ENCODE data around the gene NUDT2.
A peak's percentile ranks its signal among the peaks of the same experiment; 100 is the strongest.

The NUDT2 gene

GRCh38 chr9:34371886-34372466, 42.6 kb downstream of the NUDT2 start:
- no peak for DNase-seq

DNA sequence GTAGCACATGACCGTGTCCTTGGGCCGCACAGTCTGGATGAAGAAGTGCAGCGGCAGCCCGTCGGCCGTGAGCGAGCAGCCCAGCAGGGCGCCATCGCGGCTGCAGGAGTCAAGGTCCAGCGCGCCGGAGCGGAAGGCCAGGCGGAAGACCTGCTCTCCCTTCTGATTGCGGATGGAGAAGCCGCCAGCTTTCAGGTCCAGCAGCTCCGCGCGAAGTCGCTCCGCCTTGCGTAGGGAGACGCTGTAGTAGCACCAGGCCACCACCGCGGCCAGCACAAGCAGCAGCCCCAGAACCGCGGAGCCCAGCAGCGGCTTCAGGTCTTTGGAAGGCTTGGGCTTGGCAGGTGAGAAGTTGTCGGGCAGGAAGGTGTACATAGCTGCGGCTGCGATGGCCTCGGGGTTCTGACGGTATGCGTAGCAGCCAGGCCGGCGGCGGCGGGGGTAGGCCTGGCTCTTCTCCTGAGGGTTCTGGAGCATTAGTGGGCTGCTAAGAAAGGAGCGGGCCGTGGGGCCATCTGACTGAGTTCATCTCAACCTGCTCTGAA, 43.2 kb downstream of the NUDT2 start:
- DNase-seq, result no peak

GRCh38 chr9:34373749-34374148, 44.4 kb downstream of the NUDT2 start:
- no peak for DNase-seq

DNA sequence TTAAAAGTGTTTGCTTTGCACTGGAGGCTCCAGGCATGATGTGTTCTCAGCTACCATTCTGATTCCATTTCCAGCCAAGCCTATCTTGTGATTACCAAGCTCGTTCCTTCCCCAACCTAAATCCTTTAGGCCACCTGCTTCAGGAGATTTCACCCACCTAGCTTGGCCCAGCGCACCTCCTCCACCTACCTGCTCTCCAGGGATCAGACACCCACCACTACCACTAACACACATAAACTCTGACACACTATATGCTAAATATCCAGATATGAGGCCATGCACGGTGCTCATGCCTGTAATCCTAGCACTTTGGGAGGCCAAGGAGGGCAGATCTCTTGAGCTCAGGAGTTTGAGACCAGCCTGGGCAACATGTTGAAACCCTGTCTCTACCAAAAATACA, 45.0 kb downstream of the NUDT2 start:
- no peak for DNase-seq

GRCh38 chr9:34374905-34375552, 45.7 kb downstream of the NUDT2 start:
- DNase-seq, result peak; percentile 14 to 60

- no peak for DNase-seq
Observed at GRCh38 chr9:34375901-34376595, 46.7 kb downstream of the NUDT2 start.

DNA sequence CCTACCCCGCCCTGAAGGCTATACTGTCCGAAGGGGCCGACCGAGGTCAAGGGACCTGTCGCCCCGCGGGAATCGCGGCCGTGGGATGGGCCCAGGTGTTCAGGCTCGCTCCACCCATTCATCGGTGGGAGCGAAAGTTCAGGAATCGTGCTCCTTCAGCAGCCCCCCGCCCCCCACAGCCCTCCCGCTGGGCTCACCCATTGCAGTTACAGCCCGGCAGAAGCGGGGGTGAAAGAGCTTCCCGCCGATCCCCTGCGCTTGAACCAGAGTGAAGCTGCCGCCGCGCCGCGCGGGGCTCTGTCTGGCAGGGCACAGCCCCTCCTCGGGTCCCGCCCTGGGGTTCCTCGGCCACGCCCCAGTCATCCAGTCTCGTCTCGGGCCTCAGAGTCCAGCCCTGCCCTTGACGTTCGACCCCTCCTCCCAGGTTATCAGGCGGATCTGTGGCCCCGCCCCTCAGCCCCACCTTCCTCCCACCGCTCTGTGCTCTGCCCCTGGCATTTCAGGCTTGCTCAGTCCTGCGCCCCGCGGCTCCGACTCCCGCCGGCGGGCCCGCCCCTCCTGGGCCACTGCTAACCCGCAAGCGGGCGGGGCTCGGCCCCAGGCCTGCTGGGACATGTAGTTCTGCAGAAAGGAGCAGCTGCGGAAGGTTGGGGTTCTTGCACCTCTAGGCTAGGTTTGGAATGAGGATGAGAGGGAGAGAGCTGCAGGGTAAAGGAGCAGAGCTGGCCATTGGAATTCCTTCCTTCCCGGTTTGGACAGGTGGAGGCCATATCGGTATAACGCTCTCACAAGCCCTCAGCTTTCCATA, 47.4 kb downstream of the NUDT2 start, which contains the start of gene MYORG:
TSS of gene MYORG (minus strand) at position 303 of the 808 bp plus-strand sequence. CDS start 3,955 bp downstream, outside the sequence.
- peak; percentile 64 to 86 for DNase-seq

- DNase-seq, result no peak
Observed at GRCh38 chr9:34377404-34377746, 48.0 kb downstream of the NUDT2 start.

GRCh38 chr9:34378376-34379060, 49.1 kb downstream of the NUDT2 start:
- DNase-seq, result no peak

DNA sequence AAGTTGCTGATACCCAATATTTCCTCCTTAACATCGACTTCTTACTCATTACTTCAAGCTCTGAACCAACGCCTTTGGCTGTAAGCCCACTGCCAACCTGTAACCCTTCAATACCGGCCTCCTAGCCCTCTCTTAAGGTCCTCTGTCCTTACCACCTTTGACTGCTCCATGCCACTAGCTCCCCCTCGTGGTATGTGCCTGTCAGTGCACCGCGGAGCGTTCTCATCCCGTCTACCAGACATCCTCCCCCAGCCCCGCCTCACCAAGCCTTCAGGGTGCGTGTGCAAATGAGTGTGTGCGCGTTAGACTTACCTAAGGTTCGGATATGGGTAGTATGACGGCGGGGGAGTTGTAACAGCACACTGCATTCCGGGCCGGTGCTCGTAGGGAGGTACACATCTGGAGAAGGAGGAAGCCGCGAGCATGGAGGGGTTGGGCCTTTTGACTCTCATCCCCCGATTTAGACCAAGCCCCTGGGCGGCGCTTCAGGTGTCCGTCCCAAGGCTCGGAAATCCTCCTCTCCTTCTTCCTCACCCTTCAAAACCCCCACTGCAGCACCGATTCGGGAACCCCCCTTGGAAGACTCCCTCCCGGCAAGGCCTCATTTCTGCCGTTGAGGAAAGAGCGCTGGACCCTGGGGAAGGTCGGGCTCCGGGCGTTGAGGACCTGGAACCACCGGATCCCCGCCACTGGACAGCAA, 50.1 kb downstream of the NUDT2 start:
- peak; percentile 41 to 42 for DNase-seq

DNA sequence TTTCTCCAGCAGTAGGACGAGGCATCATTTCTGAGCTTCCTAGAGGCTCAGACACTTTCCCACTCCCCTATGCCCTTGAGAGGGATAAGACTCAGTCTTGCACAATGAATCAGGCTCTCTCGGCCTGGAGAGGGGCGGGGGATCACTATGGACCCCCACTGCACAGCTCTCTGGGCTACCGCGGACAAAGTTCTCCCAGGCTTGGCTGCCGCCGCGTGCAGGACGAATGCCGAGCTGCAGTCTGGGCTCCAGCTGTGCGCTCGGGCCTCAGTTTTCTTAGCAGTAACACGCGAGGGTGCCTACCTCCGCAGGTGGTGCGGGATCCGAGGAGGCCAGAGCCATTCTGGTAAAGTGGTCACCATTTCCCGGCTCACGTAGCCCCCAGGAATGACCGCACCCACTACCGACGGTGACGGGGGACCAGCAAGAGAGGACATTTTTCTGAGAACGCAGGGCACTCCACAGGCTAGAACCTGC, 50.7 kb downstream of the NUDT2 start:
- no peak for DNase-seq

GRCh38 chr9:34380511-34381315, 51.3 kb downstream of the NUDT2 start:
- peak in 1 of 2 experiments; percentile 8 for DNase-seq

GRCh38 chr9:34381323-34381722, 52.0 kb downstream of the NUDT2 start:
- DNase-seq, result no peak

GRCh38 chr9:34382054-34382453, 52.7 kb downstream of the NUDT2 start:
- no peak for DNase-seq

DNA sequence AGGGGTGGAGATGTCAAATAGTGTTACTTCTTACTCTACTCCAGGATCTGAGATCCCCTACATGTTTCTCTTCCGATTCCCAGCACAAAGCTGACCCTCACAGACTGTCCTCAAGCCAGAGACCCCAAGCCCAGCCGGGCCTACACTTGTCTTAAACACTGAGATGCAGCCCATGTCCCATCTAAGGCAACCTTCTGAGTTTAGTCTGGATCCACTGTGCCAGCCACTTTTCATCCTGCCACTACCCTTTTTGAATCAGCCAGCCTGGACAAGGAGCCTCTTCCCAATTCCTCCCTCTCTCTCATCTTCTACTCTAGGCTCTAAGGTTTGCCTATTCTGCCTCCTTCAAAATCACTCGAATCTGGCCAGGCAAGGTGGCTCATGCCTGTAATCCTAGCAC, 53.5 kb downstream of the NUDT2 start:
- no peak for DNase-seq

- no peak for DNase-seq
Observed at GRCh38 chr9:34383904-34384303, 54.5 kb downstream of the NUDT2 start.

GRCh38 chr9:34384368-34385165, 55.2 kb downstream of the NUDT2 start:
- DNase-seq, result no peak

DNA sequence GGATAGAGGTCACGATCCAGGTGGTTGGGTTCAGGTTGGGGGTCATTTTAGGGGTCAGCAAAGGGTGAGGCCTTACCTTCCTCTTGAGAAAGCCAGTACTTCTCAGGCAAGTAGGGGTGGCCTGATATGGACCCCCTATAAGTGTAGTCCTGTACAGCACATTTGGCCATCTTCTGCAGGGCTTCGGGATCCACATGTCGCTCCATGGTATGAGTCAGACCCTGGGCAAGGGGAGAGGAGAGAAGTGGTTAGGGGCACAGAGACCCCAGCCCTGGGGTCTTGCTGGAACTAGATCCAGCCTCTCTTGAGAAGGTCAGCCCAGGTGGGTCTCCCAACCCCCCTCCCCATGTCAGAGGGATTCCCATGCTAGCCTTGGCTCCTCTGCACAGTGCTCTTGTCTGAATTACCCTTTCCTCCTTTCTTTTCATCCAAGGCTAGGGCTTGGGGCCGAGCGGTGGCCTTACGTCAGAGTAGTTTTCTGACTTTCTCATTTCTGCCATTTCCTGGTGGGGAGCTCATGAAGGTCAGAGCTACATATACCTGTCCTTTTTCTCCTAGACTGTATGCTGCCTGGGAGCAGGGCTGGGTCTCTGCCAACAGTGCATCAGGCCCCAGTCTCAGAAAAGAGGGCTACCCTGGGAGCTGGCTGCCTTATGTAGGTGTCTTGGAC, 56.3 kb downstream of the NUDT2 start:
- no peak for DNase-seq

- no peak for DNase-seq
Observed at GRCh38 chr9:34386656-34387055, 57.3 kb downstream of the NUDT2 start.

Data from NCI-H187 (cell line).